Brain pericyte (primary cell): Measurements from ENCODE around the gene HPN.
"Not testable (repeated sequence)": the region's sequence is repeated elsewhere in the genome, so short reads cannot be mapped to it uniquely, and the experiment has no call there.

Experiments
- DNase-seq: peaks from one replicate; pipeline ENCODE4 v3.0.0-alpha.2; 2012; ENCODE audit warnings: low read depth, low spot score

HPN gene

DNA sequence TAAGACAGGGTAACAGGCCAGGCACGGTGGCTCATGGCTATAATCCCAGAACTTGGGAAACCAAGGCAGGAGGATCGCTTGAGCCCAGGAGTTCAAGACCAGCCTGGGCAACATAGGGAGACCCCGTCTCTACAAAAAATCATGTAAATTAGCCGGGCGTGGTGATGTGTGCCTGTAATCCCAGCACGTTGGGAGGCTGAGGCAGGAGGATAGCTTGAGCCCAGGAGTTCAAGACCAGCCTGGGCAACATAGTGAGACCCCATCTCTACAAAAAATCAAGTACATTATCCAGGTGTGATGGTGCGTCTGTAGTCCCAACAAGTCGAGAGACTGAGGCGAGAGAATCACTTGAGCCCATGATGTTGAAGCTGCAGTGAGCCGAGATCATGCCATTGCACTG lies 62.1 kb downstream of the HPN start:
- not testable (repeated sequence) for DNase-seq

DNA sequence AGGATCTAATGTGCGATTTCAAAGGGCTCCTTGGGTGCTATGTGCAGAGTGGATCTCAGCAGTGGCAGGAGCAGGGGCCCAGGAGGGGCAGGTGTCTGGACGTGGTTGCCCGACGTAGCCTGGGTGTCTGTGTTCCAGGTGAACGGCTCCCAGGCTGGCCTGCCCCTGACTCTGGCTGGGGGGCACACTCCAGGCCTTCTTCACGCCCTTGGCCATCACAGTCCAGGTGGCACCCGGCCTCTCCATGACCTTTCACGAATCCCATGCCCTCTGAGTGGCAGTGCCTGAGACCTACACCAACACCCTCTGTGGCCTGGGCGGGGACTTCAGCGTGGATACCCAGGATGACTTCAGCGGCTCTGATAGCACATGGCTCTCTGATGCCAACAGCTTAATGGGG lies 62.8 kb downstream of the HPN start:
- no peak for DNase-seq

DNA sequence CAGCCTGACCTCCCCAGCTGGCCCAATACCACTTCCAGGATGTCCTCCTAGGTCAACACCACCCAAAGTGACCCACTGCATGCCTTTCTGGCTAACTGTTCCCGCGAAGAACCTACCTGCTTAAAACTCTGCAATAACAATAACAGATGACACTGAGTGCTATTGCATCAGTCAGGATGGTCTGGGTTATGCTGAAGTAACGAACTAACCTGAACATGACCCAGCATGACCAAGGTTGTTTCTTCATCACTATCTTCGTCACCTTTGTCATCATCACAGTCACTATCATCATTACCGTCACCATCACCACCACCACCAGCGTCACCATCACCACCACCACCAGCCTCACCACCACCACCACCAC lies 63.5 kb downstream of the HPN start:
- DNase-seq, result no peak

DNA sequence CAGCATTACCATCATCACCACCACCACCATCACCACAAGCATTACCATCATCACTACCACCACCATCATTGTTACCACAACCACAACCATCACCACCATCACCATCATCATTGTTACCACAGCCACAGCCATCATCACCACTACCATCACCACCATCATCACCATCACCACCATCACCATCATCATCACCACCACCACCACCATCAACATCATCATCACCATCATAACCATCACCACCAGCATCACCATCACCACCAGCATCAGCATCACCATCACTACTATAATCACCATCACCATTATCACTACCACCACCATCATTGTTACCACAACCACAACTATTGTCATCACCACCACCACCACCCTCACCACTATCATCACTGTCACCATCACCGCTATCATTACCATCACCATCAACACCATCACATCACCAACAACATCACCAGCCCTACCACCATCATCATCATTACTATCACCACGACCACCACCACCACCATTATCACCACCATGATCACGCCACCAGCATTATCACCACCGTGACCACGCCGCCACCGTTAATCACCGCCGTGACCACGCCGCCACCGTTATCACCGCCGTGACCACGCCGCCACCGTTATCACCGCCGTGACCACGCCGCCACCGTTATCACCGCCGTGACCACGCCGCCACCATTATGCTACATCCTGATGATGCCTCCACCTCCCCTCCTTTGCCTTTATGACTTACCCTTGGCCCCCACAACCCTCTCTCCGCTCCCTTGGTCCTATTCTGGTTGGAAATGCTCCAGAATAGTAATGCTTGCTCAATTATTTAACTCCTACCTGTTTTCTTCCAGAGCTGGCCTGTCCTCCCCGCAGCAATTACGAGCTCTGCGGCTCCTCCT lies 64.1 kb downstream of the HPN start:
- DNase-seq, result no peak

DNA sequence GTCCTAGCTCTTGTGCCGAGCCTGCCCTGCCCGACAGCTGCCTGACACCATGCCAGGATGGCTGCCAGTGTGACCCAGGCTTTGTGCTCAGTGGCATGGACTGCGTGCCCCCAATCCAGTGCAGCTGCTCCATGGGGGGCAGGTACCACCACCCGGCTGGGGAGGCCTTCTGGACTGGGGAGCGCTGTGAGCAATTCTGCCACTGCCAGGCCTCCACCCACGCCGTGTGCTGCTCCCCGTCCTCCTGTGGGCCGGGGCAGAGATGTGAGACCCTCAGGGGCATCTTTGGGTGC lies 64.7 kb downstream of the HPN start:
- DNase-seq, result no peak

DNA sequence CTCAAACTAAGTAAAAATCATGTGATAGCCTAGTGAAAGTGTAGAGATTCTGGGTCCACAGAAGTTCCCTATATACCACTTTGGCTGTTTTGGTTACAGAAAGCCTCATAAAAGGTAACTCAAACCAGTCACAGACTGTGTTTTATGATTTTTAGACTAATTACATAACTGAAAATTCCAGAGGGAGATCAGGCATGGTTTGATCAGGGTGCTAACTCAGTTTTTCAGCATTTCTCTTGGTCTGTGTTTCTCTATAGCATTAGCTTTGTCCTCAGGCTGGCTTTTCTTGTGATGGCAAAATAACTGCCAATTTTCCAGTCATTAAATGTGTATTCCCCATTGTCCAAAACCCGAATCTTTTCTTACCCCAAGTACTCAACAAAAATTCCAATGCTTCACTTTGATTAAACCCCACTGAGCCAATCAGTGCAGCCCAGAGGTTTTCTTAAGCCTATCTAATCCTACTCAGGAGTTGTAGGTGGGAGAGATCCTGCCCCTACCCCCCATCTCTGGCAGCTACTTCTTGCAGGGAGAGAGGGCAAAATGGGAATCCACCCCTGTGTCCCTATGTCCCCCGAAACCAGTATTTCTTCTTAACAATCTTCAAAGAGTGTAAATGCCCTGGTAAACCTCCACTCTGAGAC lies 65.5 kb downstream of the HPN start:
- DNase-seq, result no peak

DNA sequence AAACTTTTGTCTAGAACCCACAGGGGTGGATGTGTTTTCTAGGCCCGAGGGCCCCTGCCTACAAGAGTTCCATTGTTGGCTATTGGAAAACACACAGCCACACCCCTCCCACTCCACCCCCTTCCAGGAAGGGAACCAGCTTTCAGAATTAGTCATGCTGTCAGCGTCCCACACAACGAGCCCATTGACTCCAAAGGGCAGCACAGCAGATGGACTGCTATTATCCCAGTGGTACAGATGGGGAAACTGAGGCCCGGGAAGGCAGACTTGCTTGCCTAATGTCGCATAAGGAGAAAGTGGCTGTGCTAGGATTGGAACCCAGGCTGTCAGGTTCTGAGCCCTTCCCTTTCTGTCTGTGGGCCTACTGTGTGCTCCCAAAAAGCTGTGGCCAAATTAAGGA lies 66.0 kb downstream of the HPN start:
- DNase-seq, result no peak

DNA sequence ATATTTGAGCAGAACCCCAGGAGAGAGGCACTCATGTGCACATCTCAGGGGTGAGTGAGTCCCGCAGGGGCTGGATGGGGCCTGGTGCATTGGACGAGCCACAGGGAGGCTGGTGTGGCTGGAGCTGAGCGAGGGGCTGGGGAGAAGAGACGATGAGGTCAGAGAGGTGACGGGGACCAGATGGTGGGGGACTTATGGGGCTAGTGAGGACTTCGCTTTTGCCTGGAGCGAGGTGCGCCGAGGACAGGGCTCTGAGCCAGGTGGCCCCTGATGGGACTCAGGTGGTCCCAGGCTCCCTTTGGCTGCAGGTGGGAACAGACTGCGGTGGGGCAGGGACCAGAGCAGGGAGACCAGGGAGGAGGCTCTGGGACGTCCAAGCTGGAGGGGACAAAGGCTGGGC lies 67.2 kb downstream of the HPN start:
- no peak for DNase-seq

DNA sequence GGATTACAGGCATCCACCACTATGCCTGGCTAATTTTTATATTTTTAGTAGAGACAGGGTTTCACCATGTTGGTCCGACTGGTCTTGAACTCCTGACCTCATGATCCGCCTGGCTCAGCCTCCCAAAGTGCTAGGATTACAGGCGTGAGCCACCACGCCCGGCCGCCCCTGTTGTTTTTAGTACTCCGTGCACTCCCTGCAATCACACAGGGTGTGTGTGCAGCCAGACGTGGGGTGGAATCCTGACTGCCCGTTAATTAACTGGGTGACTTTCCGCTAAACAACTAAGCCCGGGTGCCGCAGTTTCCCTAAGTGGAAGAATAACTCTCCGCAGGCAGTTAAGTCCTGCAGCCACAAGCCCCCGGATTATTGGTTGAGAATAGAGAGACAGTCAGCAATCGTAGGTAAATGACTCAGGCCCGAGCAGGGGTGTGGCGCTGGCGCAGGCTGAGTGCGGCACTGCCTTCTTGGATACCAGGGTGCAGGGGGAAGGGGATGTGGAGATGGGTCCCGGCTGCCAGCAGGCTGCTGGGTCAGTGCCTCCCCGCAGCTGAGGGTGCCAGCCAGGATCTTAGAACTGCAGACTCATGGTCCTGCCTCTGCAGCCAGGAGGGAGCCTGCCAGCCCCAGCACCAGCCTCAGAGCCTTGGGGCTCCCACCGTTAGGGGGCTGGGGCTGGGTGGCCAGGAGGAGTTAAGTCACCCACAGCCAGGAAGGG lies 68.0 kb downstream of the HPN start:
- DNase-seq, result no peak

DNA sequence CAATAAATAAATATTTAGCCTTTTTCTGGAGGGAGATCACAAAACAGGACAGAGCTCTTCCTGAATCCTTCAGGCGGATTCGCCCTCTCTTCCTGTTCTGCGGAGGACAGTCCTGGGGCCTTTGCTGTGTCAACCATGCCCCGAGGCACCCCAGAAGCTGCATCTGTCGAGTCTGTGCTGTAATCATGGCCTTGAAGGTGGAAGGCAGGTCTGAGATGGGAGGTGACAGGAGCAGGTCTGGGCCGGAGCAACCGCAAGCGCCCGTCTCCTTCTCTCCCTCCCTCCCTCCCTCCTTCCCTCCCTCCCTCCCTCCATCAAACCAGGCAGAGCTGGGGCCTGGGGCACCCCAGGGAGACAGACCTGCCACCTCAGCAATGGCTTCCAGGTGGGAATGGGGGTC lies 69.5 kb downstream of the HPN start:
- no peak for DNase-seq

DNA sequence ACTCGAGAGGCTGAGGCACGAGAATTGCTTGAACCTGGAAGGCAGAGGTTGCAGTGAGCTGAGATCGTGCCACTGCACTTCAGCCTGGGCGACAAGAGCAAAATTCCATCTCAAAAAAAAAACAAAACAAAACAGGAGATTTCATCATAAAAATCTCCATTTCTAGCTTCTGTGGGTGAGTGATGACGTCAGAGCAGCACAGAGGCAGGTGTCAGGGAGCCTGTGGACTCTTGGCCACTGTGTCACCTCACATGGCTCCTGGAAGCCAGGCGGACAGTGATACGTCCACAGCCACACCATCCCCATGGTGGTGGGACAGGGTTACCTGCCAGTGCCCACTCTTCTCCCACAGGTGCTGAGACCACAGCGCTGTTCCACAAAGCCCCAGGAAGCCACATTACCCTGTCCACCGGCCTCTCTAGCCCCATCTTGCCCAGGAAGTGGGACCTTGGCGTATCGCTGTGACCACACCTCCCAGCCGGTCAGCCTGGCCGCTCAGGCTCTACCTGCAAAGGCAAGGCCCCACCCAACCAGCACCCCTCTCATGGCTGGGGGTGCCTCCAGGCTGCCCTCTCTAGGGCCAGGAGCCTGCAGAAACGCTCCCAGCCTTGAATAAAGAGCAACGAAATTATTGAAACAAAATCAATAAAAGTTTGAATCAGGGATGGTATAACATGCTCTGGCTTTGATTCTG lies 71.6 kb downstream of the HPN start:
- DNase-seq, result no peak

DNA sequence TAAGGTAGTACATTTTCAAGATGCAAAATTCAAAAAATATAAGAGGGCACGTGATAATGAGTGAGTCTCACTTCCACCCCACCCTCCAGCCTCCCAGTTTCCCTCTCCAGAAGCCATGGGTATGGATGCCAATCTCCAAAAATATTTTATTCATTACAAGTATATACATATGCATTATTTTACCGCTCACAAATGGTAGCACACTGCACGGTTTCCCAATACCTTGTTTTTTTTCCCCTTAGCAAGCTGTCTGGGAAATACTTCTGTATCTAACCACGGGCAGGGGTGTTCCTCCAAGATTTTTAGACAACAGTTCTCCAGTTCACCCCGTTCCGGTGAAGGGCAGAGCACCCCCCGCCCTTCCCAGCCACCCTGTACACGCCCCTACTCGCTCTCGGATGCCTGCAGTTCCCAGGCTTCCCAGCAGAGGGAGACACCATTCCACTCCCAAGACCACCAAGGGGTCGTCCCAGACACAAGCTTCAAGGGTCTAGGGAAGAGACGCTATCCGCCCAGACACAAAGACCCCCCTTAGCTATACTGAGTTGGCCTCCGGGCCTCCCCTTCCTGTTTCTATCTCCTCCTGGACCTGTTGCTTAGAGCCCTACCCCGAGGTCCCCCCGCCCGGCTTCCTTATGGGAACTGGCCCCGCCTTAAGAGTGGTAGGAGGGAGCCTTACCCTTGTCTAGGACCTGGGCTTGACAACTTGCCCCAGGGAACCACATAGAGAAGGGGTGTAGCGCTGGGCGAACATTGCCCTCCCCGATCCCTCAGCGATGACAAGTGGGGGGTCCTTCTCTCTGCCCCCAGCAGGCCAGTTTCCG lies 73.0 kb downstream of the HPN start:
- no peak for DNase-seq

DNA sequence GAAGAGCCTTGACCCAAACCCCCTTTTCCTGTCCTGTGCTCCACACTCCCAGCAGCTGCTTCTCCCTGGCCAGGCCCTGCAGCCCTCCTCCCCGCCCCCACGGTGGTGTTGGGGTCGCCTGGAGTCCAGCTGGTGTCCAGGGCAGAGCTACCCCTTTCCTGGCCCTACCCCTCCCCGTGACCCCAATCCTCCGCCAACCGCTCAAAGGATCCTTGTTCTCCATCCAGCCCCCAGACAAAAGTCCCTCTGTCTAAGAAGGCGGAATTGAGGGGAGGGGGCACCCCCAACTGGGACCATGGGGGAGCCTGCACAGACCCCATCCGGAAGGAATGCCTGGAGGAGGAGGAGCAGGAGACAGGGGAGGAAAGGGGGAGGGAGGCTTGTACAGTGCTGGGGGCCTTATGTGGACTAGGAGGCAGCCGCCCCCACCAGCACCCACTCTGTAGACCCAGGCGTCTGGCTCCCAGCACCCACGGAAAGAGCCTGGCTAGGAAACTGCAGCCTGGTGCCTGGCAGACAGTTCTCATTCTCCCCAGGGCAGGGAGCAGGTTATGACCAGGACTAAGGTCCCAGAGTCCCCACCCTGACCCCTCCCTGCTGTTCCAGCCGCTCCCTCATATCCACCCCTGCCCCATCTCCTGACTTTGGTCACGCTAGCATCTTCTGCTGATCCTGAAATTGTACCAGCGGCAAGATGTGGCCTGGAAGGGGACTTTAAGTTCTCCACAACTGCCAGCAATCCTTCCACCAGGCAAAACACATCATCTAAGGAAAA lies 73.8 kb downstream of the HPN start, which contains the start of gene FXYD3:
Gene FXYD3 (plus strand): TSS at position 647 of the 775 bp plus-strand sequence. CDS start 3,554 bp downstream, outside the sequence.
- no peak for DNase-seq
